K562 (cell line): Measurements from ENCODE around the gene KCNQ2. TPM values are rescaled to one million over a fixed set of nuclear protein-coding genes. Genes with fewer than 3 reads are reported as not detected.

Experiments used
- ATAC-seq: fragments of 200-7000 bp; cut with Tn5 transposase; 3 replicates; pipeline ENCODE4 v1.9.1; 2020; ENCODE audit warnings: moderate library complexity
- BruUV-seq: library from RNA; stranded (reverse); fragments of 400-500 nt; replicated peaks from 2 replicates; lab custom pipeline; 2021; lab: Mats Ljungman, UMichigan
- CTCF ChIA-PET: fragments of 300-600 bp; formaldehyde crosslinking; extraction: SDS; loops from one replicate; lab custom pipeline; 2021; ENCODE audit warnings: low intra/inter-chr PET ratio; lab: Yijun Ruan, JAX
- POLR2A ChIA-PET: fragments of 300-600, 350-650 bp; sonication (Branson Sonifier 250); formaldehyde crosslinking; extraction: SDS; loops from one replicate; lab custom pipeline; 2021; ENCODE audit warnings: antibody characterized with exemption, inconsistent platforms; lab: Yijun Ruan, JAX
- DNase-seq, 4 experiments: peaks; one replicate each; pipeline versions ENCODE4 v3.0.0 to v3.0.0-alpha.2; 2011 to 2018; ENCODE audit warnings: low spot score in 3 of 4, mixed read lengths in 3 of 4; ENCODE audit errors: extremely low read depth in 1 of 4
- FAIRE-seq: peaks from 2 replicates; lab custom pipeline; 2011; peaks lifted over from hg19 to GRCh38; lab: Jason Lieb, UNC
- H2AFZ ChIP-seq: 2 replicates; pipeline ENCODE4 v1.6.0; 2011; ENCODE audit warnings: low read depth, low read length, control low read depth, inconsistent platforms
- H3K27ac ChIP-seq: fragments of 200-600 bp; 3 replicates; pipeline ENCODE4 v1.8.0; 2011; ENCODE audit warnings: low read depth, mild to moderate bottlenecking, control low read depth, inconsistent platforms, low read length, moderate library complexity, mixed read lengths; ENCODE audit errors: extremely low read depth
- H3K27me3 ChIP-seq, 2 experiments: fragments of 300-600 bp in 1 of 2; 2 replicates in 1 of 2; 3 replicates in 1 of 2; pipeline versions ENCODE4 v1.6.0 to v1.8.0; 2011; ENCODE audit warnings: inconsistent platforms in 2 of 2, low read length in 2 of 2, mild to moderate bottlenecking in 1 of 2, mixed read lengths in 1 of 2, moderate library complexity in 1 of 2; ENCODE audit not compliant: control insufficient read depth in 2 of 2, insufficient read depth in 2 of 2
- H3K36me3 ChIP-seq: fragments of 300-600 bp; 3 replicates; pipeline ENCODE4 v1.8.0; 2011; ENCODE audit warnings: mild to moderate bottlenecking, low read length, inconsistent platforms; ENCODE audit not compliant: control insufficient read depth, insufficient read depth
- H3K4me1 ChIP-seq, 2 experiments: fragments of 200-600 bp in 1 of 2; replicated peaks in 1 of 2; 2 replicates in 1 of 2; 3 replicates in 1 of 2; pipeline versions ENCODE4 v1.5.1 to v1.8.0; 2011; ENCODE audit warnings: inconsistent platforms in 2 of 2, low read length in 2 of 2, mild to moderate bottlenecking in 1 of 2, mixed read lengths in 1 of 2, moderate library complexity in 1 of 2; ENCODE audit not compliant: control insufficient read depth in 2 of 2, insufficient read depth in 2 of 2
- H3K4me2 ChIP-seq: 2 replicates; pipeline ENCODE4 v1.6.1; 2011; ENCODE audit warnings: low read length, control low read depth, inconsistent platforms, mixed read lengths; ENCODE audit not compliant: insufficient read depth
- H3K4me3 ChIP-seq: fragments of 200-600 bp; sonication (generic), shearing (Covaris generic); 2 replicates; pipeline ENCODE4 v1.5.1; 2016; ENCODE audit warnings: control low read depth, inconsistent platforms
- H3K79me2 ChIP-seq: fragments of 200-600 bp; 3 replicates; pipeline ENCODE4 v1.8.0; 2011; ENCODE audit warnings: low read length, inconsistent platforms; ENCODE audit not compliant: control insufficient read depth, insufficient read depth
- H3K9ac ChIP-seq, 2 experiments: 2 replicates each; pipeline versions ENCODE4 v1.6.0 to v1.6.1; 2011; ENCODE audit warnings: low read depth in 2 of 2, low read length in 2 of 2, control low read depth in 1 of 2, inconsistent platforms in 1 of 2, mild to moderate bottlenecking in 1 of 2, mixed read lengths in 1 of 2; ENCODE audit not compliant: insufficient read depth in 1 of 2
- H3K9me1 ChIP-seq: one replicate; pipeline ENCODE4 v1.6.0; 2011; ENCODE audit warnings: inconsistent platforms, mild to moderate bottlenecking, low read length, moderate library complexity; ENCODE audit not compliant: control insufficient read depth, insufficient read depth
- H3K9me3 ChIP-seq: replicated peaks from 2 replicates; pipeline ENCODE4 v1.5.1; 2011; ENCODE audit warnings: low read depth, low read length, inconsistent platforms; ENCODE audit not compliant: control insufficient read depth, insufficient read depth
- H4K20me1 ChIP-seq: replicated peaks from 2 replicates; pipeline ENCODE4 v1.6.1; 2011; ENCODE audit warnings: low read length, inconsistent platforms, mixed read lengths; ENCODE audit not compliant: control insufficient read depth, insufficient read depth
- ATF6 ChIP-seq: sonication (generic); formaldehyde crosslinking; IDR thresholded peaks from 2 replicates; pipeline ENCODE4 v1.4.0; 2020; ENCODE audit warnings: mild to moderate bottlenecking, missing genetic modification reagents
- CHAMP1 ChIP-seq: fragments of 450-650 bp; IDR thresholded peaks from 2 replicates; pipeline ENCODE4 v1.6.1; 2016; ENCODE audit warnings: mild to moderate bottlenecking
- EP300 ChIP-seq: IDR thresholded peaks from 2 replicates; pipeline ENCODE4 v1.6.1; 2012; ENCODE audit warnings: low read length, improper control_type of control experiment
- FIP1L1 ChIP-seq: fragments of 200-400 bp; formaldehyde crosslinking; IDR thresholded peaks from 2 replicates; pipeline ENCODE4 v1.6.1; 2018; ENCODE audit warnings: mild to moderate bottlenecking, low read depth, low read length; ENCODE audit not compliant: poor library complexity, severe bottlenecking
- HLTF ChIP-seq: fragments of 450-650 bp; IDR thresholded peaks from 2 replicates; pipeline ENCODE4 v1.6.1; 2016
- KLF16 ChIP-seq: IDR thresholded peaks from 2 replicates; pipeline ENCODE4 v1.6.1; 2016; ENCODE audit warnings: antibody characterized with exemption
- NR3C1 ChIP-seq: sonication (generic); formaldehyde crosslinking; IDR thresholded peaks from 2 replicates; pipeline ENCODE4 v1.8.1; 2022; ENCODE audit warnings: missing genetic modification reagents
- RREB1 ChIP-seq: fragments of 250-450 bp; sonication (Bioruptor Pico); IDR thresholded peaks from 2 replicates; pipeline ENCODE4 v1.4.0; 2020
- XRCC3 ChIP-seq: fragments of 450-650 bp; IDR thresholded peaks from 2 replicates; pipeline ENCODE4 v1.6.1; 2017; ENCODE audit warnings: mild to moderate bottlenecking, moderate library complexity
- ZNF311 ChIP-seq: fragments of 250-450 bp; sonication (Bioruptor Pico); IDR thresholded peaks from 2 replicates; pipeline ENCODE4 v1.4.0; 2020; ENCODE audit warnings: mild to moderate bottlenecking, moderate library complexity
- ZNF589 ChIP-seq: fragments of 200-800 bp; sonication (Bioruptor generic); IDR thresholded peaks from 2 replicates; pipeline ENCODE4 v1.6.1; 2016; ENCODE audit warnings: low read depth, missing genetic modification characterization, missing compliant biosample characterization
- WGBS: fragments of 100-300 bp; shearing (Covaris generic); methylation state at CpG from one replicate; pipeline ENCODE4 v1.1.6; 2016; ENCODE audit warnings: low coverage, mixed read lengths; ENCODE audit not compliant: insufficient coverage; ENCODE audit errors: missing lambda C conversion rate; 5-methylcytosine and 5-hydroxymethylcytosine counted together
- in situ Hi-C: fragments of 300-500 bp; cut with MboI; formaldehyde crosslinking; loops from 4 replicates; pipeline ENCODE4 v1.15.0; 2018; ENCODE audit warnings: inconsistent platforms, mixed read lengths
- intact Hi-C: fragments of 100-400 bp; cut with micrococcal nuclease; formaldehyde crosslinking; loops from 2 replicates; pipeline ENCODE4 v1.14.2; 2022
- polyA plus RNA-seq, 8 experiments: library from polyadenylated mRNA; depleted of rRNA in 4 of 8; stranded (reverse) in 5 of 8; unstranded in 3 of 8; fragments of >200 nt; fragmentation: Nextera tagmentation in 2 of 8; fragmentation: Illumina TruSeq in 1 of 8; extraction: Ambion mirVana in 2 of 8; extraction: Trizol in 1 of 8; gene quantifications; 2 replicates each; pipeline versions ENCODE4 v1.2.1 to v1.2.3, GENCODE V29; 2011 to 2014; ENCODE audit warnings: inconsistent platforms in 1 of 8, missing spikeins in 1 of 8
- total RNA-seq, 7 experiments: library from RNA; depleted of rRNA in 6 of 7; stranded (reverse); fragments of >200 nt in 6 of 7; fragmentation: Illumina TruSeq in 2 of 7; extraction: Trizol in 2 of 7; gene quantifications; 2 replicates each; pipeline versions ENCODE4 v1.2.1 to v1.2.3, GENCODE V29; 2011 to 2021; ENCODE audit warnings: low replicate concordance in 1 of 7

KCNQ2 gene
- total and polyA plus RNA-seq, 9 of the 15 experiments (the other 6 are each of a cell fraction or from before 2014, with no cell fraction given), result 0.13 to 0.16 TPM; not detected in 7

GRCh38 chr20:63449025-63449424 lies 23.4 kb downstream of the KCNQ2 start (continued):
- TF ChIP-seq CHAMP1, result no peak
- no peak for TF ChIP-seq NR3C1 (CRISPR knock-in tag)

GRCh38 chr20:63448031-63448430 lies 24.4 kb downstream of the KCNQ2 start:
- H3K9ac ChIP-seq, result no peak overlapping the region
- peaks cover 4% of the 10 kb centered on the region; the same call in 1 of the 2 replicates for H3K9me3 ChIP-seq
- CTCF ChIA-PET, result no interaction called here
- no peak overlapping the region for H3K4me3 ChIP-seq
- intact Hi-C loops, result no loop called here
- H3K4me1 ChIP-seq, result peaks cover 0 to 26% of the 10 kb centered on the region in 2 experiments; a peak in 2 of 5 replicates
- no TSS peak for BruUV-seq
- 0 out of 2 replicates have a peak, but pooled peaks cover 6% of the 10 kb centered on the region for H4K20me1 ChIP-seq
- no peak overlapping the region for H3K27ac ChIP-seq
- no peaks in the 10 kb centered on the region for H3K79me2 ChIP-seq
- TF ChIP-seq HLTF (no peak), EP300 (no peak), KLF16 (no peak), ATF6 (CRISPR knock-in tag) (no peak), XRCC3 (no peak), FIP1L1 (no peak), RREB1 (CRISPR knock-in tag) (no peak), ZNF589 (no peak), ZNF311 (CRISPR knock-in tag) (no peak)
- TF ChIP-seq, all 486 proteins: peak for 0
- 0% methylated on average over 18 of the region's 18 CpGs for WGBS
- no peak for FAIRE-seq
- no peaks in the 10 kb centered on the region for H3K9me1 ChIP-seq
- in situ Hi-C loops, result no loop called here
- DNase-seq, result no peak
- H3K4me2 ChIP-seq, result no peak overlapping the region
- peaks cover 15 to 45% of the 10 kb centered on the region in 2 experiments; a peak in 4 of 5 replicates for H3K27me3 ChIP-seq
- H2AFZ ChIP-seq, result no peak overlapping the region
- no peaks in the 10 kb centered on the region for H3K36me3 ChIP-seq
- ATAC-seq, result no peak
- POLR2A ChIA-PET, result no interaction called here
